ENCODE data around the gene HAPLN1. TPM values are rescaled to one million over a fixed set of nuclear protein-coding genes. Genes with fewer than 3 reads are reported as not detected.

Gene HAPLN1
- total and polyA plus RNA-seq, 11 donors, result 0.07 to 2.2 (median 1.0) TPM; not detected in 2

DNA sequence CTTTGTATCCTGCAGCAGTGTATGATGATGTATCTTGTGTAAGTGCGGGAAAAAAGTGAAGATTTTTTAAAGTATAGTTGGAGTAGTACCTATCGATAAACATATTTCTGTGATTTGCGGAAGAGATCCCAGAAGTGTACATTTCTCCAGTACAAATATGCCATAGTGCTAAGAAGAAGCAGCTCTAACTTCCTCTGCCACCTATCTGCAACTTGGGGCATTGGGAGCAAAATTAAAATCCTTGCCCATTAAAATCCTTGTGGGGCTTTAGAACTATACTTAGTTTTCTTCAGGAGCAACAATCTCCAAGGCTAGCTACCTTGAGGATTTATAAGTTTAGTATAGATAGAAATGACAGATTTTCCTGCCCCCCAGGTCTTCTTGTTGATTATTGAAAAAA, 125.4 kb downstream of the HAPLN1 start:
- H3K4me1 ChIP-seq, result no peaks in the 10 kb centered on the region
- no peak overlapping the region for H3K27ac ChIP-seq
- DNase-seq (no peak), ATAC-seq (no peak)
- H3K36me3 ChIP-seq, result no peaks in the 10 kb centered on the region
- H3K27me3 ChIP-seq, result no peaks in the 10 kb centered on the region
- no peaks in the 10 kb centered on the region for H3K9me3 ChIP-seq
- TF ChIP-seq, protein P1, sequence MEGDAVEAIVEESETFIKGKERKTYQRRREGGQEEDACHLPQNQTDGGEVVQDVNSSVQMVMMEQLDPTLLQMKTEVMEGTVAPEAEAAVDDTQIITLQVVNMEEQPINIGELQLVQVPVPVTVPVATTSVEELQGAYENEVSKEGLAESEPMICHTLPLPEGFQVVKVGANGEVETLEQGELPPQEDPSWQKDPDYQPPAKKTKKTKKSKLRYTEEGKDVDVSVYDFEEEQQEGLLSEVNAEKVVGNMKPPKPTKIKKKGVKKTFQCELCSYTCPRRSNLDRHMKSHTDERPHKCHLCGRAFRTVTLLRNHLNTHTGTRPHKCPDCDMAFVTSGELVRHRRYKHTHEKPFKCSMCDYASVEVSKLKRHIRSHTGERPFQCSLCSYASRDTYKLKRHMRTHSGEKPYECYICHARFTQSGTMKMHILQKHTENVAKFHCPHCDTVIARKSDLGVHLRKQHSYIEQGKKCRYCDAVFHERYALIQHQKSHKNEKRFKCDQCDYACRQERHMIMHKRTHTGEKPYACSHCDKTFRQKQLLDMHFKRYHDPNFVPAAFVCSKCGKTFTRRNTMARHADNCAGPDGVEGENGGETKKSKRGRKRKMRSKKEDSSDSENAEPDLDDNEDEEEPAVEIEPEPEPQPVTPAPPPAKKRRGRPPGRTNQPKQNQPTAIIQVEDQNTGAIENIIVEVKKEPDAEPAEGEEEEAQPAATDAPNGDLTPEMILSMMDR (IDR thresholded peaks at IDR 0.05), result no peak
- no peak for TF ChIP-seq POLR2A (IDR thresholded peaks at IDR 0.05)
- WGBS, 4 donors, result 96 to 99% (median 96%) methylated on average over 3 of the region's 3 CpGs
- intact Hi-C loops (cut with DNase I), result no loop called here
- no peak overlapping the region for H3K4me3 ChIP-seq

DNA sequence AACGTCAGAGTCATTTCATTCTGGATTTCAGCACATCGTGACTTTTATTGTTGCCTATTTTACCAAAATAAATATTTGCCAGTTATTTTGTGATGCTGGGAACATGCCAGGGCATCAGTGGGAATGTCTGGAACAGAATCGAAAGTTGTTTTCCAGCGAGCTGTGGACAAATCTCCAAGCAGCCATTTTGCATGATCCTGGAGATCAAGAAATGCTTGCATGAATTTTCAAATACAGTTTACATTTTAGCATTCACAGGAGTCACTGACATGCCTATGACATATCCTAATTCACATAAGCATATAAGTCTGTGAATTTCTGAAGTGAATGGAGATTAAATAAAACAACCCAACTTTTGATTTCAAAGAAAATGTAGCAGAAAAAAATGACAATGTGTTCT, 129.7 kb downstream of the HAPLN1 start:
- no peak for DNase-seq
- WGBS, 4 donors, result 80 to 86% (median 84%) methylated on average over 4 of the region's 4 CpGs
- ATAC-seq, result no peak
- intact Hi-C loops (cut with DNase I), result no loop called here
- Histone ChIP-seq H3K9me3 (no peaks in the 10 kb centered on the region), H3K27ac (no peak overlapping the region), H3K4me1 (peaks cover 0 to 5% (median 0%) of the 10 kb centered on the region in 12 donors), H3K27me3 (no peaks in the 10 kb centered on the region), H3K36me3 (no peaks in the 10 kb centered on the region), H3K4me3 (no peak overlapping the region)
- TF ChIP-seq POLR2A (IDR thresholded peaks at IDR 0.05), result no peak
- TF ChIP-seq, protein P1 (IDR thresholded peaks at IDR 0.05), result no peak

DNA sequence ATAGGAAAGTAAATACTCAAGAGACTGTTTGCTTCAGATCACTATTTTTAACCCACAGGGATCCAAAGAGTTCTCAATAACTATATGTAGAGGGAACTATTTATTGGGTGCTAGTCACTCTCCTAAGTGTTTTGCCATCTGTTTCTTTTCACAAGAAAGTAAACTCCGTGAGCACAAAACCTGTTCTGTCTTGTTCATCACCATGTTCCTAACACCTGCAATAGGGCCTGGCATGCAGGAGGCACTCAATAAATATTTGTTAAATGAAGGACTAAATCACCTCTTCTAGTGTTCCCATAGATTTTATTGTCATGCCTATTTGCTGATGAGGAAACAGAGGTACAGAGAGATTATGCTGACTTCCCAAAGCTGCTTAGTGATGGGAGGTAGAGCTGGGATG, 130.9 kb downstream of the HAPLN1 start:
- no peak for DNase-seq
- 50 to 95% (median 69%) methylated on average over 1 of the region's 1 CpG for WGBS, 4 donors
- no peak overlapping the region for H3K4me3 ChIP-seq
- TF ChIP-seq, protein P1 (IDR thresholded peaks at IDR 0.05), result no peak
- TF ChIP-seq POLR2A (IDR thresholded peaks at IDR 0.05), result no peak
- ATAC-seq, result no peak
- intact Hi-C loops (cut with DNase I), result no loop called here
- no peaks in the 10 kb centered on the region for H3K36me3 ChIP-seq
- no peaks in the 10 kb centered on the region for H3K27me3 ChIP-seq
- H3K27ac ChIP-seq, result no peak overlapping the region
- no peaks in the 10 kb centered on the region for H3K9me3 ChIP-seq
- peaks cover 0 to 5% (median 0%) of the 10 kb centered on the region in 12 donors for H3K4me1 ChIP-seq

Other genes with a start within 250 kb of the HAPLN1 start
- gene VCAN, start 249.1 kb downstream of the HAPLN1 start, total RNA-seq, result 100 to 1,000 TPM in 1 of 9 donors, 10 to 100 TPM in 8; 11.6 to 121 (median 29.5) TPM
- 10 to 100 TPM in 1 of 2 donors, 1 to 10 TPM in 1; 4.8 to 24.3 TPM for gene VCAN, start 249.1 kb downstream of the HAPLN1 start, polyA plus RNA-seq